UCSD-AML1 (cell line): Measurements from ENCODE around the gene SUPT4H1.

Source experiments
- DNase-seq: peaks from one replicate; lab custom pipeline; 2025; ENCODE audit not compliant: unreplicated experiment; lab: John Stamatoyannopoulos, UW

Gene SUPT4H1

GRCh38 chr17:58320163-58320558, 31.8 kb downstream of the SUPT4H1 start:
- DNase-seq = no peak

GRCh38 chr17:58319173-58320162, 32.5 kb downstream of the SUPT4H1 start:
- DNase-seq = no peak

GRCh38 chr17:58318627-58319172, 33.3 kb downstream of the SUPT4H1 start:
- DNase-seq = no peak

- DNase-seq = no peak
Measured at GRCh38 chr17:58318065-58318481, 33.9 kb downstream of the SUPT4H1 start.

- no peak for DNase-seq
Measured at GRCh38 chr17:58317421-58318064, 34.5 kb downstream of the SUPT4H1 start.

GRCh38 chr17:58316260-58316960, 35.6 kb downstream of the SUPT4H1 start:
- DNase-seq = no peak

GRCh38 chr17:58315750-58316149, 36.3 kb downstream of the SUPT4H1 start:
- DNase-seq = no peak

- no peak for DNase-seq
Measured at GRCh38 chr17:58315281-58315711, 36.7 kb downstream of the SUPT4H1 start.

GRCh38 chr17:58314706-58315015, 37.3 kb downstream of the SUPT4H1 start:
- no peak for DNase-seq

GRCh38 chr17:58313815-58314705, 37.9 kb downstream of the SUPT4H1 start:
- no peak for DNase-seq

- DNase-seq = no peak
Measured at GRCh38 chr17:58312829-58313228, 39.2 kb downstream of the SUPT4H1 start.

GRCh38 chr17:58312021-58312630, 39.9 kb downstream of the SUPT4H1 start:
- DNase-seq = no peak

- DNase-seq = no peak
Measured at GRCh38 chr17:58311429-58311894, 40.5 kb downstream of the SUPT4H1 start.

- DNase-seq = no peak
Measured at GRCh38 chr17:58310511-58311428, 41.2 kb downstream of the SUPT4H1 start.

- no peak for DNase-seq
Measured at GRCh38 chr17:58309918-58310259, 42.1 kb downstream of the SUPT4H1 start.

- no peak for DNase-seq
Measured at GRCh38 chr17:58308985-58309917, 42.8 kb downstream of the SUPT4H1 start.

- no peak for DNase-seq
Measured at GRCh38 chr17:58308173-58308984, 43.6 kb downstream of the SUPT4H1 start.
